ENCODE data around the gene CEP295NL. TPM values are rescaled to one million over a fixed set of nuclear protein-coding genes. Genes with fewer than 3 reads are reported as not detected.
"Not testable (repeated sequence)": the region's sequence is repeated elsewhere in the genome, so short reads cannot be mapped to it uniquely, and the experiment has no call there.

The CEP295NL gene
- total and polyA plus RNA-seq, 5 donors from 2014 or later: 0.25 to 1.6 (median 0.78) TPM; not detected in 2

DNA sequence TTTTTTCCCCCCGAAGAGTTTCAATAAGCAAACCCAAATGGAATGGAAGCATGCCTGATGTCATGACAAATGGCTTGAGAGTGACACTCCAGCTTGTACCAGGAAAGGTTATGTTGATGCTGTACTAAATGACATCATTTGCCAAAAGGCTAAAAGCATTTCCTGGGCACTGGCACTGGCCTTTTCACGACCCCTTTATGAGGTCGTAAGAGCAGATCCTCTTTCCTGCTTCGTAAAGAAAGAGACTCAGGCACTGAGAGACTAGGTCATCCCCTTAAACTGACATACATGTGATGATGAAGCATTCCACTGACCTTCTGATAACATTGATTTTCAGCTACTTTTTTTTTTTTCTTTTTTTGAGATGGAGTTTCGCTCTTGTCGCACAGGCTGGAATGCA, 30.5 kb downstream of the CEP295NL start:
- no peaks in the 10 kb centered on the region for H3K4me1 ChIP-seq (ENCODE audit: control insufficient read depth, insufficient read depth, low read length, poor library complexity, severe bottlenecking)
- Mint-ChIP-seq H3K27ac (no peak overlapping the region), H3K4me3 (no peak overlapping the region)

DNA sequence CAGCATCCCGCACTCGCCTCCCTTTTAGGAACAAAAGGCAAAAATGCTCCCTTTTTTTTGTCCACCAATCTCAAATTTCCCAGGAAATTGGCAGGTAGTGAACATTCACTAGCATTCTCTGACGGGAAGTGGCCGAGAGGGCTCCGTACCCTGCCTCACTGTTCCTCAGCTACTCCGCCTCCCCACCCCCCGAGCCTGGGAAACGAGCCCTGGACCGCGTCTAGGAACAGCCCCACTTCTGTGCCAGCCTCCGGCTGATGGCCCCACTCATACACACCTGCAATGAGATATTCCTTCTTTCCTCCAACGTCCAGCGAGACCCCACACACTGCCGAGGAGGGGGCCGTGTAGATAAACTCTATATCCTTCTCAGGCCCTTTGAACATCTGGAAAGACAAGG, 32.4 kb downstream of the CEP295NL start:
- H3K36me3 ChIP-seq (ENCODE audit: control insufficient read depth, insufficient read depth, low read length): no peaks in the 10 kb centered on the region
- peaks cover 3% of the 10 kb centered on the region for H3K36me3 Mint-ChIP-seq
- peaks cover 0 to 5% (median 2%) of the 10 kb centered on the region in 4 donors for H3K4me1 Mint-ChIP-seq
- H3K27ac ChIP-seq (ENCODE audit: insufficient read depth, low read length, poor library complexity, severe bottlenecking): no peak overlapping the region
- ATAC-seq (ENCODE audit: low read depth in 2 of 2): no peak
- H3K4me1 ChIP-seq (ENCODE audit: control insufficient read depth, insufficient read depth, low read length, poor library complexity, severe bottlenecking): no peaks in the 10 kb centered on the region
- H3K4me3 Mint-ChIP-seq: no peak overlapping the region
- H3K27ac Mint-ChIP-seq: no peak overlapping the region
- H3K27me3 Mint-ChIP-seq: peaks cover 3% of the 10 kb centered on the region
- H3K4me3 ChIP-seq (ENCODE audit: low read depth, low read length): no peak overlapping the region
- H3K9me3 ChIP-seq (ENCODE audit: control insufficient read depth in 2 of 2, low read length in 2 of 2): no peaks in the 10 kb centered on the region
- no peaks in the 10 kb centered on the region for H3K9me3 Mint-ChIP-seq
- no peaks in the 10 kb centered on the region for H3K27me3 ChIP-seq (ENCODE audit: control insufficient read depth, insufficient read depth, low read length)
- DNase-seq: no peak

More for the DNA sequence above, 30.5 kb downstream of the CEP295NL start:
- peaks cover 0 to 7% (median 0%) of the 10 kb centered on the region in 4 donors for H3K4me1 Mint-ChIP-seq
- H3K27ac ChIP-seq (ENCODE audit: insufficient read depth, low read length, poor library complexity, severe bottlenecking): no peak overlapping the region
- H3K36me3 ChIP-seq (ENCODE audit: control insufficient read depth, insufficient read depth, low read length): no peaks in the 10 kb centered on the region
- no peaks in the 10 kb centered on the region for H3K27me3 ChIP-seq (ENCODE audit: control insufficient read depth, insufficient read depth, low read length)
- H3K9me3 ChIP-seq (ENCODE audit: control insufficient read depth in 2 of 2, low read length in 2 of 2): no peaks in the 10 kb centered on the region
- ATAC-seq (ENCODE audit: low read depth in 2 of 2) (no peak), DNase-seq (no peak)
- no peak overlapping the region for H3K4me3 ChIP-seq (ENCODE audit: low read depth, low read length)
- peaks cover 5% of the 10 kb centered on the region for H3K27me3 Mint-ChIP-seq
- no peaks in the 10 kb centered on the region for H3K9me3 Mint-ChIP-seq
- H3K36me3 Mint-ChIP-seq: peaks cover 3% of the 10 kb centered on the region

DNA sequence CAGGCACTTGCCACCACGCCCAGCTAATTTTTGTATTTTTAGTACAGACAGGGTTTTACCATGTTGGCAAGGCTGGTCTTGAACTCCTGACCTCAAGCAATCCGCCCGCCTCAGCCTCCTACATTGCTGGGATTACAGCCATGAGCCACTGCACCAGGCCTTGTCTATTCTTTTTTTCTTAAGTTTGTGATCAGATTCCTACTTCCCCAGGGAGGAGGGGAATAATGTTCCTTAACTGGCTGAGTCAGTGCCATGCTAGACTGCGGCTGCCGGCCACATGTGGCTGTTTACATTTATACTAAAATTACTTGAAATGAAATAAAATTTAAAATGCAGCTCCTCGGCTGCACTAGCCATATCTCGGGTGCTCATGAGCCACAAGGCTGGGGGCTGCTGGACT, 34.6 kb downstream of the CEP295NL start:
- Histone ChIP-seq H3K27ac (ENCODE audit: insufficient read depth, low read length, poor library complexity, severe bottlenecking) (no peak overlapping the region), H3K4me3 (ENCODE audit: low read depth, low read length) (no peak overlapping the region), H3K36me3 (ENCODE audit: control insufficient read depth, insufficient read depth, low read length) (no peaks in the 10 kb centered on the region), H3K27me3 (ENCODE audit: control insufficient read depth, insufficient read depth, low read length) (no peaks in the 10 kb centered on the region), H3K4me1 (ENCODE audit: control insufficient read depth, insufficient read depth, low read length, poor library complexity, severe bottlenecking) (no peaks in the 10 kb centered on the region), H3K9me3 (ENCODE audit: control insufficient read depth in 2 of 2, low read length in 2 of 2) (no peaks in the 10 kb centered on the region)
- peaks cover 0 to 5% (median 3%) of the 10 kb centered on the region in 4 donors for H3K4me1 Mint-ChIP-seq
- no peaks in the 10 kb centered on the region for H3K9me3 Mint-ChIP-seq
- ATAC-seq (ENCODE audit: low read depth in 2 of 2) (no peak), DNase-seq (no peak)
- no peak overlapping the region for H3K4me3 Mint-ChIP-seq
- peaks cover 3% of the 10 kb centered on the region for H3K36me3 Mint-ChIP-seq
- peaks cover 9% of the 10 kb centered on the region for H3K27me3 Mint-ChIP-seq
- H3K27ac Mint-ChIP-seq: no peak overlapping the region

DNA sequence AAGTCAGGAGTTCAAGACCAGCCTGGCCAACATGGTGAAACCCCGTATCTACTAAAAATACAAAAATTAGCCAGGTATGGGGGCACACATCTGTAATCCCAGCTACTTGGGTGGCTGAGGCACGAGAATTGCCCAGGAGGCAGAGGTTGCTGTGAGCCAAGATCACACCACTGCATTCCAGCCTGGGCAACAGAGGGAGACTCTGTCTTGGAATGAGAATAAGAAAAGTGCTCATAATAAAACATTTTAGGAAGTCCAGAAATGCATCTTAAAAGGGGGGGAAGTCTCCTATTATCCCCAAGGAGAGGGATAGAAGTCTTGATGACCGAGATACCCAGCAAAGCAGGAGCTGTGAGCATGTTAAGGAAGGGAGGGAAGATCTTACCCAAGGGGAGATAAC, 36.0 kb downstream of the CEP295NL start:
- H3K9me3 ChIP-seq (ENCODE audit: control insufficient read depth in 2 of 2, low read length in 2 of 2); DNase-seq; H3K27me3 ChIP-seq (ENCODE audit: control insufficient read depth, insufficient read depth, low read length); H3K36me3 Mint-ChIP-seq; H3K4me3 ChIP-seq (ENCODE audit: low read depth, low read length); H3K27me3 Mint-ChIP-seq; H3K4me1 Mint-ChIP-seq; H3K4me1 ChIP-seq (ENCODE audit: control insufficient read depth, insufficient read depth, low read length, poor library complexity, severe bottlenecking); H3K27ac ChIP-seq (ENCODE audit: insufficient read depth, low read length, poor library complexity, severe bottlenecking); H3K4me3 Mint-ChIP-seq; H3K9me3 Mint-ChIP-seq; ATAC-seq (ENCODE audit: low read depth in 2 of 2); H3K36me3 ChIP-seq (ENCODE audit: control insufficient read depth, insufficient read depth, low read length): not testable (repeated sequence)
- H3K27ac Mint-ChIP-seq: peak overlapping the region in 1 of 3 donors; percentile 42

DNA sequence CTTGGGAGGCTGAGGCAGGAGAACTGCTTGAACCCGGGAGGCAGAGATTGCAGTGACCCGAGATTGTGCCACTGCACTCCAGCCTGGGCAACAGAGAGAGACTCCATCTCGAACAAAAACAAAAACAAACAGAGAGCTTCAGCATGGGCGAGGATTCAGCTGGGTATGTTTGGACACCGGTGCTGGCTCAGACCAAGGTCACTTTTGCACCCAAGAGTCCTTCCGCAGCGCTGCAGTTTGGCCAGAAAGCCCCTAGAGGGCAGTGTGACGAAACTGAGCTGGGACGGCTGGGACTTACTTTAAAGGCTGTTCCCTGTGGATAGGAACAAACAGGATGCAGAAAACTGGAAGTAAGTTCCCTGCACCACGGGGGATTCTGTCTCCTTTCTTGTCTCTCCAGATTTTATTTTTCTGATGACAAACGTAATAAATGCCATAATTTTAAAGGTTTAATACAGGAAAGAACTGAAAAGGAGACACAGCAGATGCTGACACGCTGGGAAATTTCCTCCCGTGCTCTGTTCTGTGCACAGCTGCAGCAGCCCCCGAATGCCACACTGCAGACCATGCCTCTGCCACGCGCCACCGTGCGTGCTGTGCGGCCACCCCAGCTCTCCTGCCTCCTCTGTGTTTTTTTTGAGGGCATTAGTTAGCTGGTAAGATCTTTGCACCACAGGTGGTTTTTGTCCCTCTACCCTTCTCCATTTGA, 37.2 kb downstream of the CEP295NL start:
- peak in 1 of 2 donors; percentile 39 for ATAC-seq (ENCODE audit: low read depth in 2 of 2)
- H3K4me1 ChIP-seq (ENCODE audit: control insufficient read depth, insufficient read depth, low read length, poor library complexity, severe bottlenecking): no peaks in the 10 kb centered on the region
- Mint-ChIP-seq H3K4me1 (peaks cover 0 to 5% (median 3%) of the 10 kb centered on the region in 4 donors), H3K36me3 (peaks cover 3% of the 10 kb centered on the region), H3K27ac (peak overlapping the region in 1 of 3 donors; percentile 7), H3K9me3 (no peaks in the 10 kb centered on the region), H3K27me3 (peaks cover 15% of the 10 kb centered on the region), H3K4me3 (no peak overlapping the region)
- no peak overlapping the region for H3K4me3 ChIP-seq (ENCODE audit: low read depth, low read length)
- H3K36me3 ChIP-seq (ENCODE audit: control insufficient read depth, insufficient read depth, low read length): no peaks in the 10 kb centered on the region
- no peak overlapping the region for H3K27ac ChIP-seq (ENCODE audit: insufficient read depth, low read length, poor library complexity, severe bottlenecking)
- DNase-seq: peak; percentile 46 to 58 (median 55)
- H3K9me3 ChIP-seq (ENCODE audit: control insufficient read depth in 2 of 2, low read length in 2 of 2): no peaks in the 10 kb centered on the region
- no peaks in the 10 kb centered on the region for H3K27me3 ChIP-seq (ENCODE audit: control insufficient read depth, insufficient read depth, low read length)

DNA sequence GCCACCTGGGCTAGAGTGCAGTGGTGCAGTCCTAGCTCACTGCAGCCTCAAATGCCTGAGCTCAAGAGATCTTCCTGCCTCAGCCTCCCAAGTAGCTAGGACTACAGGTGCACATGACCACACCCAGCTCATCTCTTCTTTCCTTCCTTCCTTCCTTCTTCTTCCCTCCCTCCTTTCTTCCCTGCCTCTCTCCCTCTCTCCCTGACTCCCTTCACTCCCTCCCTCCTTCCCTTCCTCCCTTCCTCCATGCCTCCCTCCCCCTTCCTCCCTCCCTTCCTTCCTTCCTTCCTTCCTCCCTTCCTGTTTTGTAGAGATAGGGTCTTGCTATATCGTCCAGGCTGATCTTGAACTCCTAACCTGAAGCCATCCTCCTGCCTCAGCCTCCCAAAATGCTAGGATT, 38.9 kb downstream of the CEP295NL start:
- Mint-ChIP-seq H3K36me3 (no peaks in the 10 kb centered on the region), H3K4me1 (peaks cover 0 to 5% (median 3%) of the 10 kb centered on the region in 4 donors), H3K9me3 (no peaks in the 10 kb centered on the region), H3K27ac (peak overlapping the region in 1 of 3 donors; percentile 79), H3K4me3 (no peak overlapping the region), H3K27me3 (peaks cover 15% of the 10 kb centered on the region)
- H3K27ac ChIP-seq (ENCODE audit: insufficient read depth, low read length, poor library complexity, severe bottlenecking): no peak overlapping the region
- no peaks in the 10 kb centered on the region for H3K27me3 ChIP-seq (ENCODE audit: control insufficient read depth, insufficient read depth, low read length)
- H3K4me3 ChIP-seq (ENCODE audit: low read depth, low read length): no peak overlapping the region
- H3K4me1 ChIP-seq (ENCODE audit: control insufficient read depth, insufficient read depth, low read length, poor library complexity, severe bottlenecking): no peaks in the 10 kb centered on the region
- ATAC-seq (ENCODE audit: low read depth in 2 of 2) (no peak), DNase-seq (no peak)
- H3K36me3 ChIP-seq (ENCODE audit: control insufficient read depth, insufficient read depth, low read length): no peaks in the 10 kb centered on the region
- H3K9me3 ChIP-seq (ENCODE audit: control insufficient read depth in 2 of 2, low read length in 2 of 2): no peaks in the 10 kb centered on the region

DNA sequence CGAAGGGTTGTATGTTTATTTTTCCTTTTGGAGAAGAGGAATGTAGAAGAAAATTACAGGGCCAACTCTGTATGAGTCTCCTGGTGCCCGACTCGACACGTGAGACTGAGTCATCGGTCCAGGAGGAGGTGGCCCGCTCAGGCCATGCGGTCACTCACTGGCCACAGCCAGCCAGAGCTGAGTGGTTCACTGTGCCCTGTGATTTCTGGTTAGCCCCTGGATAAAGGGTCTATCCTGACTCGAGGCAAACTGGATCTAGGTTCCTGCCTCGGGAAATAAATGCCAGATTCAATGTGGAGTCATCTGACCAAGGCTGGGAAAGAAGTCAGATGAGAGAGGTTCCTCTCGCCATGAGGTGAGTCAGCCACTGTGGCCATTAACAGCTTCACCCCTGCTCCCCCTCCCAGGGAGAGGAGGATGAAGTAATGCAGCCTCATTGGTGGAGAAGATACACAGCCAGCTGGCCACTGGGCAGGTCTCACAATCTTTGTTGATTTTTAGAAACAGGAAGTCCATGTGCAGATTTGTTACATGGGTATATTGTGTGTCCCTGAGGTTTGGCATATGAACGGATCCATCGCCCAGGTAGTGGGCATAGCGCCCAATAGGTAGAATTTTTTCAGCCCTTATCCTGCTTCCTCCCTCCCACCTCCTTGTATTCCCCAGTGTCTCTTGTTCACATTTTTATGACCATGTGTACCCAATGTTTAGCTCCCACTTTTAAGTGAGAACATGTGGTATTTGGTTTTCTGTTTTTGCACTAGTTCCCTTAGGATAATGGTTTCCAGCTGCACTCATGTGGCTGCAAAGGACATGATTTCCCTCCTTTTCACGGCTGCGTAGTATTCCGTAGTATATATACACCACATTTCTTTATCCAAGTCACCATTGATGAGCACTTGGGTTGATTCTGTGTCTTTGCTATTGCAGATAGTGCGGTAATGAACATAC, 40.7 kb downstream of the CEP295NL start:
- peak; percentile 38 to 39 for ATAC-seq (ENCODE audit: low read depth in 2 of 2)
- Mint-ChIP-seq H3K4me3 (no peak overlapping the region), H3K9me3 (no peaks in the 10 kb centered on the region), H3K36me3 (no peaks in the 10 kb centered on the region), H3K27ac (no peak overlapping the region), H3K4me1 (peaks cover 0 to 5% (median 3%) of the 10 kb centered on the region in 4 donors), H3K27me3 (peaks cover 15% of the 10 kb centered on the region)
- DNase-seq: no peak
- no peaks in the 10 kb centered on the region for H3K27me3 ChIP-seq (ENCODE audit: control insufficient read depth, insufficient read depth, low read length)
- no peak overlapping the region for H3K27ac ChIP-seq (ENCODE audit: insufficient read depth, low read length, poor library complexity, severe bottlenecking)
- no peaks in the 10 kb centered on the region for H3K36me3 ChIP-seq (ENCODE audit: control insufficient read depth, insufficient read depth, low read length)
- no peaks in the 10 kb centered on the region for H3K9me3 ChIP-seq (ENCODE audit: control insufficient read depth in 2 of 2, low read length in 2 of 2)
- H3K4me1 ChIP-seq (ENCODE audit: control insufficient read depth, insufficient read depth, low read length, poor library complexity, severe bottlenecking): no peaks in the 10 kb centered on the region
- no peak overlapping the region for H3K4me3 ChIP-seq (ENCODE audit: low read depth, low read length)
